SJSA1 (cell line): ENCODE measurements around the gene RBMS3. TPM values are rescaled to one million over a fixed set of nuclear protein-coding genes. Genes with fewer than 3 reads are reported as not detected.
A peak's percentile ranks its signal among the peaks of the same experiment; 100 is the strongest.

ENCODE experiments used
- DNase-seq, 2 experiments: peaks; one replicate each; pipeline ENCODE4 v3.0.0-alpha.2; 2015 to 2020; ENCODE audit warnings: low spot score in 2 of 2, low read depth in 1 of 2
- H3K27ac ChIP-seq: fragments of 250-450 bp; sonication (Bioruptor Pico); 2 replicates; pipeline ENCODE4 v1.5.1; 2020; ENCODE audit warnings: mild to moderate bottlenecking, moderate library complexity
- H3K27me3 ChIP-seq: fragments of 250-450 bp; sonication (Bioruptor Pico); replicated peaks from 2 replicates; pipeline ENCODE4 v1.5.1; 2020; ENCODE audit warnings: mild to moderate bottlenecking, moderate library complexity
- H3K36me3 ChIP-seq: fragments of 250-450 bp; sonication (Bioruptor Pico); 2 replicates; pipeline ENCODE4 v1.5.1; 2020; ENCODE audit warnings: mild to moderate bottlenecking
- H3K4me1 ChIP-seq: fragments of 250-450 bp; sonication (Bioruptor Pico); replicated peaks from 2 replicates; pipeline ENCODE4 v1.6.1; 2021; ENCODE audit warnings: mild to moderate bottlenecking
- H3K4me3 ChIP-seq: fragments of 250-450 bp; sonication (Bioruptor Pico); 2 replicates; pipeline ENCODE4 v1.5.1; 2020; ENCODE audit warnings: mild to moderate bottlenecking
- H3K9me3 ChIP-seq: fragments of 250-450 bp; sonication (Bioruptor Pico); replicated peaks from 2 replicates; pipeline ENCODE4 v1.5.1; 2020; ENCODE audit warnings: mild to moderate bottlenecking
- total RNA-seq: library from RNA; depleted of rRNA; stranded (reverse); fragments of >200 nt; shearing (Covaris generic); gene quantifications from 2 replicates; pipeline ENCODE4 v1.2.3, GENCODE V29; 2014

RBMS3 gene
- total RNA-seq, 1 experiment from 2014 or later = 31.7 TPM

- DNase-seq = no peak
- H3K4me3 ChIP-seq = no peak overlapping the region
These were observed 473.5 kb downstream of the RBMS3 start for GRCh38 chr3:29754346-29754745.

DNA sequence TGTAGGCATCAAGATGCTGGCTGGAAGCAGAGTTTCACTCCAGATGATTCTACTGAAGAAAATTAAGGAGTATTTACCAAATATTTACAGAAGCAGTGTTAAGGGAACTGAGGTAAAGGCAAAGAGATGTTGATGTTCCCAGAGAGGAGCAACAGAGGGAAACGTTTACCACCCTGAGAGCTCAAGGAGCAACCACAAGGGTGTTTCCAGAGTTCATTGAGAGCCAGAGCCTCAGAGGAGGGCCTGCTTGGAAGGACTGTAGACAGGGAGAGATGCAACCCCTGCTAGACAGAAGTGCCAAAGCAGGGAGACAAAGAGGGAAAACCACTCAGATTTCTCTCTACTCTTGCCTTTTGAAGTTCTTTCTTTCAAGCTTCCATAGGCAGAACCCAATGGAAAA lies 474.5 kb downstream of the RBMS3 start:
- no peaks in the 10 kb centered on the region for H3K27me3 ChIP-seq
- peaks cover 38% of the 10 kb centered on the region for H3K4me1 ChIP-seq
- no peak overlapping the region for H3K4me3 ChIP-seq
- no peak for DNase-seq
- no peak overlapping the region for H3K27ac ChIP-seq
- H3K36me3 ChIP-seq = no peaks in the 10 kb centered on the region
- H3K9me3 ChIP-seq = no peaks in the 10 kb centered on the region

More at GRCh38 chr3:29754346-29754745, 473.5 kb downstream of the RBMS3 start:
- no peak overlapping the region for H3K27ac ChIP-seq
- no peaks in the 10 kb centered on the region for H3K27me3 ChIP-seq
- no peaks in the 10 kb centered on the region for H3K36me3 ChIP-seq
- H3K9me3 ChIP-seq = no peaks in the 10 kb centered on the region
- peaks cover 29% of the 10 kb centered on the region for H3K4me1 ChIP-seq

GRCh38 chr3:29757054-29757777 lies 476.3 kb downstream of the RBMS3 start:
- H3K27ac ChIP-seq = peak overlapping the region; percentile 64; the same call in 1 of the 2 replicates

DNA sequence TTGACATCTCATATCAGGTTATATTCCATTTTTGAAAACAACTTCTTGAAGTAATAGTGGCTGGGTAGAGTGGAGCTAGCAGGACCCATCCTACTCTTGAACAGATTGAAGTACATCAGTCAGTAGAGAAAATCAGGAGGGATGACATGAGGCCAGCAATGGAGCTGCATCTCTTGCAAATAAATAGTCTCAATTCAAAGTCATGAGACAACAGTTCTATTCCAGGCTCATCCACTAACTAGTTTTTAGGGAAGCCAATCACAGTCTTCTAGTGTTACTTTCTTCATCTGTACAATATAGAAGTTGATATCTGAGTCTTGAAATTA lies 477.2 kb downstream of the RBMS3 start:
- peaks cover 2% of the 10 kb centered on the region; the same call in 1 of the 2 replicates for H3K36me3 ChIP-seq
- peak overlapping the region; percentile 64 for H3K27ac ChIP-seq
- H3K4me1 ChIP-seq = peaks cover 38% of the 10 kb centered on the region
- H3K27me3 ChIP-seq = no peaks in the 10 kb centered on the region
- no peak overlapping the region for H3K4me3 ChIP-seq
- no peak for DNase-seq
- H3K9me3 ChIP-seq = no peaks in the 10 kb centered on the region

More at GRCh38 chr3:29757054-29757777, 476.3 kb downstream of the RBMS3 start:
- H3K36me3 ChIP-seq = no peaks in the 10 kb centered on the region
- peaks cover 38% of the 10 kb centered on the region for H3K4me1 ChIP-seq
- no peak overlapping the region for H3K4me3 ChIP-seq
- H3K9me3 ChIP-seq = no peaks in the 10 kb centered on the region
- no peaks in the 10 kb centered on the region for H3K27me3 ChIP-seq
- DNase-seq = peak in 1 of 2 experiments; percentile 18

DNA sequence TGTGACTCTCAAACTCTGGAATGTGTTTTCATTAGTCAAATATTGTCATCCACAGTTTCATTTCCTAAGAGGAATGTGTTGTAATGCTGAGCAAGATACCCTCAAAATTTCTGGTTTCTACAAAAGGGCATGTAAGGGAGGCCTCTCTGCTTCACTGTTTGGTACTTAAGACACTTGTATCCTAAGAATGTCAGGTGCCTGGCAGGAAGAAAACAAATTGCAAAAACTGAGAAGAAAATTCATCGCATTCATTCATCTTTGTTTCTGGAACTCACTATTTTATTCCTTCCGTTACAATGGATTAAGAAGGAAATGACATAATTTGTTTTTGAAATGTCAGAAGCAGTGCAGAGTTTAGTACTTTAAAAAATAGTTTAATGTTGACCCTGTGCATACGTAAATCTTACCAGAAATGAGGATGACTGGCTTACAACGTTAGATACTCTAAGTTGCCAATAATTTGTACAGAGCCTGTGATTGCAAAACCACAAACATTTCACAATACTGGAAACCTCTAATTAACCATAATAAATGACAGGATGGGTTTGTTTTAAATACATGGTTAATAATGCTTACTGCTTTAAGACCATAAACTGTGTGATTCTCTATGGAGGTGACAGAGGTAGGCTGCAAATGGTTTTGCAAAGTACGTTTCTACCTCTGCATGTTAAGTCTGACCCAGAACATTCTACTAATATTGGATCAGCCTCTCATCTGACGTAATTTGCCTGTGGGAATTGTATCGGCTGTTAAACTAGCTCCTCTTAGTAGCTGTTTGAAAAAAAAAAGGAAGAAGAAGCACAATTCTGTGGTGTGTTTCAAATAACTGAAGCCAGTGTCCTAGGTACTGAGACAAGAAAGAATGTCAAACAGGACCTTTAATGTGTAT lies 477.8 kb downstream of the RBMS3 start:
- H3K4me1 ChIP-seq = peaks cover 38% of the 10 kb centered on the region
- H3K4me3 ChIP-seq = no peak overlapping the region
- no peaks in the 10 kb centered on the region for H3K27me3 ChIP-seq
- H3K9me3 ChIP-seq = no peaks in the 10 kb centered on the region
- H3K27ac ChIP-seq = peak overlapping the region; percentile 64
- peaks cover 5% of the 10 kb centered on the region; the same call in 1 of the 2 replicates for H3K36me3 ChIP-seq
- DNase-seq = peak in 1 of 2 experiments; percentile 49

DNA sequence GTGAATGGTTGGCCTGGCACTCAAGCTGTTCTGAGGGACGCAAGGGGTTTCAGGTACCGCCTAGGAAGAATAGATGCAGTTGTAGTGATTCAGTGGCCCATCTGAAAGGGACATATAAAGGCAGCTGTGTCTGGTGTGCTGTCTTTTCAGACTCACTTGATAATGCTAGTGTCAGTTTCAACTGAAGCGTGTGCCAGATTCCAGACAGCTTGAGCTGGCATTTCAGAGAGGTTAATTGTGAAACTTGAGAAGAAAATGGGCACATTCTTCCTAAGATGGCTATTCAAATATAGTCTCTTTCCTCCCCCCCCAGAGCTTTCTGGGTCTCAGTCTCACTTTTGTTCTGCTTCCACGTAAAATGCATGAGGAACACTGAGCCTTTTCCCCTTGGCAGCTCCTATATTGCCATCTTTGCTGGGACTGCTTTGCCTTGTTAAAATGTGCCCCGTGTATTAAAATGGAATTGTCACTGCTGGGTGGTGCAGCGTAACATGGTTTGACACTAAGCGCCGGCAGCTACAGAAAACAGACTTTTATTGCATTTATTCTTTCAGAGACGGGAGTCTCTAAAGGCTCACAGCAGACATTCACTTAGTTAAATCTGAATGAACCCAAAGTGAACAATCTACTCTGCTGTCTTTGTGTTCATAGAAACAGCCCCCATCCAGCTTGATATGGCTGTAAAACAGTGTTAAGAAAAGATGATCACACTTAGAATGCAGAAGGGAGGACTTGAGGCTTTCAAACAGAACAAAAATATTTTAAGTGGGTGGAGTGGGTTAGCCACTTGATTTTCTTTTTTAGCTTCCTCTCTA lies 478.7 kb downstream of the RBMS3 start:
- H3K36me3 ChIP-seq = peaks cover 5% of the 10 kb centered on the region; the same call in 1 of the 2 replicates
- H3K27me3 ChIP-seq = no peaks in the 10 kb centered on the region
- H3K4me3 ChIP-seq = no peak overlapping the region
- peak in 1 of 2 experiments; percentile 22 for DNase-seq
- peaks cover 38% of the 10 kb centered on the region for H3K4me1 ChIP-seq
- H3K27ac ChIP-seq = peak overlapping the region; percentile 64
- H3K9me3 ChIP-seq = no peaks in the 10 kb centered on the region

DNA sequence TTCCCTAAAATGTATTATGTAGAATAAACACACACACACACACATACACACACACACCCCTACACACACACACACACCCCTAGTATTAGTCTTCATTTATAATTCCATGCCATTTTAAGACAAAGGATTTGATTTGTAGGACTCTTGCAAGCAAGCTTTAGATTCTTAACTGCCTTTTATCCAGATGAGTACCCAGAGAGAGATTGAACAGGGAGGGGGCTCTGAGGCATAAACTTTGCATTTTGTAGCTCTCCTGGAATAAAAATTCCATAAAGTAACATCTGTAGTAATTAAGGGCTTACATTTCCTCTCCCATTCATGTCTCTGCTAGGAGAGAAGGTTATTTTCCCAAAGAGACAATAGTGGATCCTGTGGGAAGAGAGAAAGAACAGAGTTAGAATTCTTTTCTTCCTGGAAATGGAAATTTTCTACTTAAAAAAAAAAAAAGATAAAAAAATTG lies 479.4 kb downstream of the RBMS3 start:
- H3K27me3 ChIP-seq = no peaks in the 10 kb centered on the region
- peak overlapping the region; percentile 12; the same call in 1 of the 2 replicates for H3K27ac ChIP-seq
- H3K9me3 ChIP-seq = no peaks in the 10 kb centered on the region
- no peak for DNase-seq
- peaks cover 38% of the 10 kb centered on the region for H3K4me1 ChIP-seq
- H3K4me3 ChIP-seq = no peak overlapping the region
- H3K36me3 ChIP-seq = peaks cover 5% of the 10 kb centered on the region

DNA sequence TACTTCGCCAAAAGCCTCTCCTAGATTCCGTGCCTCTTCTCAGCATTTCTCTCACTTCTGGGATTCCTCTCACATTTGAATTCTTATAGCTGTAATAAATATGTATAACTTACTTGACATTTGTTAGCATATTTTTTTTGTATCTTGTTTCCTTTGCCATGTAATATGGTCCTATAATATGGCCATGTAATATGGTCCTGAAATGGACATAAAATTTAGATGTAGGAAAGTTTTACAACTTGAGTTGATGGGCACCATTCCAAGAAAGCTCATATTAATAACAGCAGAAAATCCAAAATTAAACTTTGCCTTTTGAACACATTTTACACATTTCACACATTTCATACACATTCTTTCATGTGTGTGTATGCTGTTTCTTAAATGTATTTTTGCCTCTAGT lies 480.6 kb downstream of the RBMS3 start:
- Histone ChIP-seq H3K4me3 (no peak overlapping the region), H3K27ac (no peak overlapping the region)

GRCh38 chr3:29763115-29763514 lies 482.2 kb downstream of the RBMS3 start:
- Histone ChIP-seq H3K27me3 (no peaks in the 10 kb centered on the region), H3K4me1 (peaks cover 22% of the 10 kb centered on the region), H3K9me3 (no peaks in the 10 kb centered on the region), H3K27ac (no peak overlapping the region), H3K36me3 (peaks cover 5% of the 10 kb centered on the region), H3K4me3 (no peak overlapping the region)
- no peak for DNase-seq

More for the DNA sequence above, 480.6 kb downstream of the RBMS3 start:
- peaks cover 5% of the 10 kb centered on the region for H3K36me3 ChIP-seq
- H3K4me1 ChIP-seq = peaks cover 38% of the 10 kb centered on the region
- DNase-seq = no peak
- H3K9me3 ChIP-seq = no peaks in the 10 kb centered on the region
- no peaks in the 10 kb centered on the region for H3K27me3 ChIP-seq

DNA sequence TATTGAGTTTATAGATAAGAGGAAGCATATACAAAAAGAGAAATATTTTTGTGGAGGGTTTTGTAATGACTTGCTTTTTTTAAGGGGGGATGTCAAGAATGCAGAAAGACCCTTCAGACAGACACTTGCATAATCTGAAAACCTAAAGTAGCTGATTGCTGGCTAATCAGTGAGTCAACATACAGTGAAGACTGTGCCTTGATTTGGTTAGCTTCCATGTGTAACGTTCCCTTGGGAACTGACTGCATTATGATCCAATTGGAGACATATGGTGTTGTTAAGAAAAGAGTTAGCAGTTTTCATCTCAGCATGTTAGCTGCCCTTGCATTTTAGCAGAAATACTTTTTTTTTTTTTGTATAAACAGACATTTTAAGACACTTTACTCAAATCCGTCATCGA lies 483.2 kb downstream of the RBMS3 start:
- no peak overlapping the region for H3K27ac ChIP-seq
- H3K4me1 ChIP-seq = peaks cover 13% of the 10 kb centered on the region
- H3K27me3 ChIP-seq = no peaks in the 10 kb centered on the region
- no peaks in the 10 kb centered on the region for H3K9me3 ChIP-seq
- DNase-seq = no peak
- peaks cover 5% of the 10 kb centered on the region for H3K36me3 ChIP-seq
- no peak overlapping the region for H3K4me3 ChIP-seq

- H3K27me3 ChIP-seq = no peaks in the 10 kb centered on the region
- peaks cover 6% of the 10 kb centered on the region for H3K4me1 ChIP-seq
- DNase-seq = peak in 1 of 2 experiments; percentile 10
- H3K4me3 ChIP-seq = no peak overlapping the region
- peaks cover 5% of the 10 kb centered on the region for H3K36me3 ChIP-seq
- H3K9me3 ChIP-seq = no peaks in the 10 kb centered on the region
- no peak overlapping the region for H3K27ac ChIP-seq
These were observed 483.9 kb downstream of the RBMS3 start for GRCh38 chr3:29764603-29765254.

- no peak for DNase-seq
- H3K36me3 ChIP-seq = no peaks in the 10 kb centered on the region
- H3K9me3 ChIP-seq = no peaks in the 10 kb centered on the region
- no peak overlapping the region for H3K4me3 ChIP-seq
- H3K27me3 ChIP-seq = no peaks in the 10 kb centered on the region
- no peak overlapping the region for H3K27ac ChIP-seq
- H3K4me1 ChIP-seq = 0 out of 2 replicates have a peak, but pooled peaks cover 6% of the 10 kb centered on the region
These were observed 490.7 kb downstream of the RBMS3 start for GRCh38 chr3:29771602-29772001.

DNA sequence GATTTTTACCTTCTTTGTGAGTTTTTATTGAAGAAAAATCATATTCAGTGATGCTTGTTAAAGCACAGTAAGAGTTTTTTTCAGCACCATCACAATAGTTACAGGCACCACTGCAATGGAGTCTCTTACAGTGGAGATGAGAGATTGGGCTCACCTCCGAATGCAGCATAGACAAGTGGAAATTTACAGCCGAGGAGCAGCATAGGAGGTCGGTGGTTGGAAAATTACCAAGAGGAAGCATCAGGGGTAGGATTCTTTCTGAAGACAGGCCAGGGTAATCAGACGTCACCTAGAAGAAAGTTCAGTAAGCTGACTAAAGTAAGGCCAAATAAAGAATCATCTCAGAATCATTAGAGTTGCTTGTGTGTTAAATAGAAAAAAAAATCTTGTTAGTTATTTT lies 491.6 kb downstream of the RBMS3 start:
- DNase-seq = no peak
- Histone ChIP-seq H3K36me3 (no peaks in the 10 kb centered on the region), H3K27me3 (no peaks in the 10 kb centered on the region), H3K4me1 (0 out of 2 replicates have a peak, but pooled peaks cover 6% of the 10 kb centered on the region), H3K27ac (no peak overlapping the region), H3K9me3 (no peaks in the 10 kb centered on the region), H3K4me3 (no peak overlapping the region)
